ENCODE measurements around the gene PGAM4. TPM values are rescaled to one million over a fixed set of nuclear protein-coding genes. Genes with fewer than 3 reads are reported as not detected.

Gene PGAM4
- total and polyA plus RNA-seq, 2 of the 13 experiments (the other 11 are each of a cell fraction or from before 2014, with no cell fraction given) = 0.24 to 0.33 TPM

GRCh38 chrX:77918568-77918967 lies 50.9 kb downstream of the PGAM4 start:
- H3K27ac ChIP-seq (ENCODE audit: extremely low read length, insufficient read depth, low read length) = no peak overlapping the region
- no peak for FAIRE-seq
- no peak overlapping the region for H3K4me2 ChIP-seq (ENCODE audit: low read depth, low read length)
- ChIA-PET CTCF (ENCODE audit: low intra/inter-chr PET ratio, low total read pairs) (no interaction called here), POLR2A (no interaction called here)
- H2AFZ ChIP-seq (ENCODE audit: low read length) = no peak overlapping the region
- peaks cover 15% of the 10 kb centered on the region for H3K4me1 ChIP-seq (ENCODE audit: insufficient read depth, low read length)
- no peaks in the 10 kb centered on the region for H3K79me2 ChIP-seq (ENCODE audit: insufficient read depth, low read length)
- no peaks in the 10 kb centered on the region for H3K36me3 ChIP-seq (replicated peaks in 1 of 2; ENCODE audit: control insufficient read depth in 1 of 2, insufficient read depth in 2 of 2, low read length in 2 of 2)
- no peak overlapping the region for H3K4me3 ChIP-seq (replicated peaks in 1 of 3; ENCODE audit: insufficient read depth in 1 of 3, low read depth in 2 of 3, low read length in 3 of 3)
- H3K27me3 ChIP-seq (ENCODE audit: control insufficient read depth in 1 of 2, insufficient read depth in 2 of 2, low read length in 2 of 2) = no peaks in the 10 kb centered on the region
- ATAC-seq = no peak
- no peaks in the 10 kb centered on the region for H4K20me1 ChIP-seq (ENCODE audit: insufficient read depth, low read length)
- intact Hi-C loops (cut with micrococcal nuclease; ENCODE audit: unreplicated experiment) (no loop called here), in situ Hi-C loops (cut with HindIII; ENCODE audit: extremely low pct_ligation_motif_present, low pct_unique_long_range_greater_than_20kb) (loop anchor here (25.0 kb wide), 1 partner anchor 194 kb away; the partner anchor contains the start of gene PGK1)
- H3K9me3 ChIP-seq (ENCODE audit: low read length) = no peaks in the 10 kb centered on the region
- no peak for DNase-seq (ENCODE audit: low spot score)
- WGBS (ENCODE audit: low lambda C conversion rate) = 88% methylated on average over 2 of the region's 3 CpGs
- TF ChIP-seq ZNF816 (CRISPR knock-in tag; IDR thresholded peaks at IDR 0.05; ENCODE audit: borderline replicate concordance) (no peak), PAWR (CRISPR knock-in tag; IDR thresholded peaks at IDR 0.05; ENCODE audit: borderline replicate concordance) (no peak), THAP9 (CRISPR knock-in tag; IDR thresholded peaks at IDR 0.05; ENCODE audit: borderline replicate concordance) (no peak), YY1 (IDR thresholded peaks at IDR 0.05; ENCODE audit: insufficient read depth, insufficient replicate concordance, low read depth, low read length) (no peak), ZNF331 (CRISPR knock-in tag; IDR thresholded peaks at IDR 0.05) (no peak), NONO (IDR thresholded peaks at IDR 0.05) (no peak), NONO (CRISPR knock-in tag; conservative IDR thresholded peaks at IDR 0.05) (no peak), ZNF251 (CRISPR knock-in tag; IDR thresholded peaks at IDR 0.05) (no peak), GATAD2A (CRISPR knock-in tag; IDR thresholded peaks at IDR 0.05) (no peak), ZNF17 (CRISPR knock-in tag; IDR thresholded peaks at IDR 0.05) (no peak), CEBPB (IDR thresholded peaks at IDR 0.05; ENCODE audit: borderline replicate concordance, low read depth, low read length) (no peak), TARDBP (CRISPR knock-in tag; IDR thresholded peaks at IDR 0.05) (no peak), ZNF207 (IDR thresholded peaks at IDR 0.05; ENCODE audit: borderline replicate concordance) (no peak), TCF12 (IDR thresholded peaks at IDR 0.05) (no peak), TCF12 (CRISPR knock-in tag; IDR thresholded peaks at IDR 0.05) (no peak), ZNF512B (CRISPR knock-in tag; IDR thresholded peaks at IDR 0.05; ENCODE audit: borderline replicate concordance) (no peak), ZNF337 (CRISPR knock-in tag; IDR thresholded peaks at IDR 0.05; ENCODE audit: borderline replicate concordance, low read depth) (no peak), ZNF121 (CRISPR knock-in tag; IDR thresholded peaks at IDR 0.05) (no peak), ZMAT3 (CRISPR knock-in tag; conservative IDR thresholded peaks at IDR 0.05) (no peak), ZBTB44 (CRISPR knock-in tag; IDR thresholded peaks at IDR 0.05) (no peak)
- no TSS peak for BruUV-seq (replicated peaks)
- H3K9ac ChIP-seq (ENCODE audit: insufficient read depth, low read depth, low read length) = no peak overlapping the region
